Measurements from ENCODE around the gene GRAP2.
A peak's percentile ranks its signal among the peaks of the same experiment; 100 is the strongest.
"Not testable (repeated sequence)": the region's sequence is repeated elsewhere in the genome, so short reads cannot be mapped to it uniquely, and the experiment has no call there.

The GRAP2 gene

GRCh38 chr22:39943953-39944872 is 43.3 kb downstream of the GRAP2 start:
- DNase-seq, result no peak

DNA sequence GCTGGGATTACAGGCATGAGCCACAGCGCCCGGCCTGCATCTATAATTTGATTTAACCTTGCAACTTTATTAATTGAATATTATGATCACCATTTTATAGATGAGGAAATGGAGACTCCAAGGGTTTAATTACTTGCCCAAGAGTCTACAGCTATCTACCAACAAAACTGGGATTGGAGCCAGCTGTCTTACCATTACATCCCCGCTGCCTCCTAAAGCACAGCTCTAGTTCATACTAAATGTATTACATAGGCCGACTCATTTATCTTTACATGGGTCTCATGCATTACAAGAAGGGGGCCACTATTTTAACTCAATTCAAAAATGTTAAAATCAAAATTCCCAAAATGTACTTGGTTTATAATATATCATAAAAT is 45.2 kb downstream of the GRAP2 start:
- no peak for DNase-seq

GRCh38 chr22:39946503-39947219 is 45.8 kb downstream of the GRAP2 start:
- peak in 9 of 51 donors; percentile 8 to 39 (median 18) for DNase-seq

DNA sequence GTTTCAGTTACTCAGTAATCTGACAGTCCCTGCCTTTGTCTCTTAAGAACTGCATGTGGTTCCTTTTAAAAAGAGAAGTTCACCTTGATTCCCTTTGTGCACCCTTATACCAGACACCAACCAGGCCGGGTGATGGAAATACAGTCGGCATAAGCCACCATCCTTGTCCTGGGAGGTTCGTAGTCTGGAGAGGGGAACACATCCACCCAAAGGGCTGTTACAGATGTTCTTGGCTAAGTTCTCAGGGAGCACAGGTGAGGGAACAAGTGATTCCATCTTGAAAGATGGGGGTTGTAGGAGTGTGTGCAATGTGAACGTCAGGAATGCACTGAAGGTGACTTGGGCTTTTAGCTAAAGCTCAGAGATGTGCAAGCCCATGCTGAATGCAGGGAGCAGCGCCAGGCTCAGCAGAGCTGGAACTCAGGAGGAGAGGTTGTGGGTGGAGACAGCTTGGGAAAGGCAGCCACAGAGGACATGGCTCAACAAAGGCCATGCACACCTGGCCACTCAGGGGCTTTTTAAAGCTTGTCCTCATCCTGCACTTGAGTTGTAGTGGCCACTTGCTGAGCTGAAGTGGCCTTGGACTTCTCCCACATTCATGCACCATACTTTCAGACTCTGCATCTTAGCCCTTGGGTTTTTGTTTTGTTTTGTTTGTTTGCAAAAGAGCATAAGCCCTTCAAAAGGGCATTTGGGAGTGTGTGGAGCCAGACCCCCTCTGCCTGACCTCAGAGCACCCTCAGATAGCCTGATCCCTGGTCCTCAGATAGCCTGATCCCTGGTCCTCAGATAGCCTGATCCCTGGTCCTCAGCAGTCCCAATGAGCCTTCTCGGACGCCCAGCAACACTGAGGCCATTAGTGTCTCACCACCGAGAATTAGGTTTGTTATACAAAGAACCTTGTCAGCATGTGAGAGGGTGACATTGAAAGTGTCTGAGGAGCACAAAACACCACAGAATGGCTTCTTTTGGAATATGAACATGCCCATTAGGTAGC is 46.6 kb downstream of the GRAP2 start:
- DNase-seq, result no peak

DNA sequence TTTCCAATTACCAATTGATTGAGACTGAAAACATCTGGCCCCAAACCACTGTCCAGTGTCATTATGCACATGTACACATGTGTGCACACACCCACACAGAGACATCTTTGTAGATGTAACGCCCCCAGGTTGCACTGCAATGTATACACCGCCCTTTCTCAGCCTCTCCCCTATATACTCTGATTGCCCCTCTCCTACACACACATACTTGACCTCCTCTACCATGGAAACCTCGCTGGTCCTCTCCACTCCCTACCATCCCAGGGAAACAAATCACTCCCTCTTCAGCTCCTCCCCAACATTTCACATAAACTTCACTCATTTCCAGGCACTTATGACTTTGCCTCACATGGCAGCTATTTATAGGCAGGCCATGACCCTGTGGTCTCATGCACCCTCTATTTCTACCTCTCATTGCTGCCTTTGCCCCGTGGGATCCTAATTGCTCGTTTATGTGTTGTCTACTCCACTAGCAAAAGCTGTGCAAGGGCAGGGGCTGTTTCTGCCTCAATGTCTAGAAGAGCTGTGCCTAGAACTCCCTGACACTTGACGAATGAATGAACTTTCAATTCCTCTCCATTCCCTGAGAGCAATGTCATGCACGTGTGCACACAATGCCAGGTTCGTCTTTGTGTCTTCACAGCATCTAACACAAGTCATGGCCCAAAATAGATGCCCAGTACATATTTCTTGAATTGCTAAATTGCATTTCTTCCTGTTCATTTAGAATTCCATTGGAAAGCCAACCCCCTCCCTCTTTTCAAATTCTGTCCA is 49.3 kb downstream of the GRAP2 start:
- DNase-seq, result no peak

- DNase-seq, result not testable (repeated sequence)
Observed at GRCh38 chr22:39951603-39952293, 50.9 kb downstream of the GRAP2 start.

DNA sequence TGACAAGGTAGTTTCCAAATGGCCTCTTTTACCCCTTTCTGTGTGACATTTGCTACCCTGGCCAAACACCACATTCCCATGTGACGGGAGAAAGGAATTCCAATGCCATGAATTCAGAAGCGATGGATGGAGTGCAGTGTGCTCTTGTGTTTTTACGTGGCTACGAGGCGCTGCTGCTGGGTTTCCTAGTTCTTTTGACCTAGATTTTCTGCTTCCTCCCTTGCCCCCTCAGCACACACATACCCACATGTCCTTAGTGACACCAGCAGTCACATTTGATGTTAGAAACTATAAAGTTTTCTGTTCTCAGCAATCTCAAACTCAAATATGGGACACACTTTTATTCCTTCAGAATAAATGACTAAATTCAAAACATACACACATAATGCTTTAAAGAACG is 51.5 kb downstream of the GRAP2 start:
- DNase-seq, result no peak

GRCh38 chr22:39953101-39953500 is 52.2 kb downstream of the GRAP2 start:
- DNase-seq, result no peak

GRCh38 chr22:39954584-39955055 is 53.7 kb downstream of the GRAP2 start:
- peak in 1 of 51 donors; percentile 17 for DNase-seq

- DNase-seq, result no peak
Observed at GRCh38 chr22:39955675-39956074, 54.8 kb downstream of the GRAP2 start.

- no peak for DNase-seq
Observed at GRCh38 chr22:39956932-39957664, 56.2 kb downstream of the GRAP2 start.

DNA sequence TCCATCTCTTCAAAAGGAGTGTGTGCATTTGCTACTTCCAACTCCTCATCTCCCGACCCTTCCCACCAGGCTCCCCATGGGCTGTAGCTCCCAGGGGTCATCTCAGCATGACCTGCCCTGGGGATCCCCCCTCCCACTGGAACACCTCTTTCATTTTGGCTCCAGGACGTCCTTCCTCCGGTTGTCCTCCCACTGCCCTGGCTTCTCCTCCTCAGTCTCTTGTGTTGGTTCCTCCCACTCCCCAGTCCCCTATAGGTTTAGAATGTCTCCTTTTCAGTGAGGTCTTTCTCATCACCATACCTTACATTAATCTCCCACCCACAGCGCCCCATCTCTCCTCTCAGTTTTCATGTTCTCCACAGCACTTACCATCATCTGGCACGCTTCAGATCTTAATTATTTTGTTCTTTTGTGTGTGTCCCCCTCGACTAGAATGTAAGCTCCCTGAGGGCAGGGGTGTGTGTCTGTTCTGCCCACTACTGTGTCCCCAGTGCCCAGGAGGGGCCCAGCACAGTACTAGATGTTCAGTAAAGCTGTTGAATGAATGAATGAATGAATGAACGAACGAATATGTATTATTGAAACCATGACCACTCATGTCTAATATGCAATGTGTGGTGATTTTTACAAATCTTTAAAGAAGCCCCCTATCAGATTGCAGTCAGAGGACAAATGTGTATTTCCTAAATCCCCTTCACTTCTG is 57.3 kb downstream of the GRAP2 start:
- DNase-seq, result no peak

- DNase-seq, result no peak
Observed at GRCh38 chr22:39958949-39959639, 58.2 kb downstream of the GRAP2 start.

DNA sequence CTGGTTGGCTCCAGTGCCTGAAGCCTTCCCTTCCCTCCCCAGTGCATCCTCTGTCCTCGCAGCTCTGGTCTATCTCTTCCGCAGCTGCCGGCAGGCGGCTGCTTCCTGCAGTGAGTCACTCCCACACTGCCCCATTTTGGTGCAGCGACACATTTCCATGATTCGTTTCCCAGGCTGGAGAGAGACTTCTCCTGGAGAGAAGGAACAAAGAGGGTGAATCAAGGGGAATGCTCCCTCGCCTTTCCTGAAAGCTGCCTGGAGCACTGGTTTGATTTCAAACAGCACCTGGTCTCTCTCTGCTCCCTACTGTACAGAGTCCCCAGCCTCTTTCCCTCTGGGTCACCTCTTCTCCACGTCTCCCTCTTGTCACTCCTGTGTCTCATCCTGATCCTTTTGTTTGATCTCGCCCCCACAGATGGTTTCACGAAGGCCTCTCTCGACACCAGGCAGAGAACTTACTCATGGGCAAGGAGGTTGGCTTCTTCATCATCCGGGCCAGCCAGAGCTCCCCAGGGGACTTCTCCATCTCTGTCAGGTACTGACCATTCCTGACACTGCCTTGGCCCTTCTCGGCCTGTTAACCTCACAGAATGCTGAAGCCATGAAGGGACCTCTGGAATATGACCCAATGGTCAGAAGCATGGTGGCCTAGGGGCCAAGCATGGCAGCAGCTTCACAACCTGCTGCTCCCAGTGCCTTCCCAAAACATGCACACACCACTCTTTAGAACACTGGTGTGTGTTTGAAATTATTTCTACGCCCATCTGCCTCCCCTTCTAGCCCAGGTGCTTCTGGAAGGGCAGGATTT is 59.0 kb downstream of the GRAP2 start, which contains the start of gene TMA7B:
TSS of gene TMA7B (plus strand) at position 758 of the 808 bp plus-strand sequence. CDS start 3,978 bp downstream, outside the sequence.
- peak in 4 of 51 donors; percentile 8 to 49 (median 24) for DNase-seq

DNA sequence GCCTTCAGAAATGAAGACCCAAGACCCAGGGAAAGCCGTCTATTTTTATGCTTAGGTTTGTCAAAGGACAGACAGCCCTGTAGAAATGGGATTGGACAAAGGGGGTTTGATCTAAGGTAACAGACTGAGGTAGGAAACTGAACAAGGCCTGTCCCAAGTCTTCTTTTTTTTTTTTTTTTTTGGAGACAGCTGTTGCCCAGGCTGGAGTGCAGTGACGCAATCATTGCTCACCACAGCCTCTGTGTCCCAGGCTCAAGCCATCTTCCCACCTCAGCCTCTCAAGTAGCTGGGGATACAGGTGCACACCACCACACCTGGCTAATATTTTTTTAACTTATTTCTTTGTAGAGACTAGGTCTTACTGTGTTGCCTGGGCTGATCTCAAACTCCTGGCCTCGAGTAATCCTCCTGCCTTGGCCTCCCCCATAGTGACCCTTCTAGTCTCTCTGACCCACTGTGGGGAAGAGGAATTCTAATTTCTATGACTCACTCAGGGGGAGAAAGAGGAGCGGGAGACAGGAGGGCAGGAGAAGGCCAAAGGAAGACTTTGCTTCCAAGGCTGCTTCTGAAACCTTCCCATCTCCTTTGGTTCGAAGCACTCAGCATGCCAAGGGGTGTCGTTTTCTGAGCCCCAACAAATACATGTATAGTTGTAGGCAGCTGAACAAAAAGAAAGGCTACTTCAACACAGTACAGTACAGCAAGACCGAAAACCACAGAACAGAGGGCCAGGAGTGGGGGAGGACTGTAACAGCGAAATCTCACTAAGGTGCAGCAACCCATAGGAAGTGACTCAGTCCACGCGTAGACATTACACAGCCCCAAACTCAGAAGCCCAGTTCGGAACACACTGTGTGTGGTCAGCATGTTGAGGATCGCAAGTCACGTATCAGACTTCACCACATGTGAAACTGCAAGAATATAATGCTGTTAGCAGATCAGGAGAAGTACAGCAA is 60.2 kb downstream of the GRAP2 start:
- DNase-seq, result peak in 1 of 51 donors; percentile 12

Measured in hypothalamus (tissue), 51 donors.